H9 (cell line): ENCODE measurements around the gene ZRANB1. TPM values are rescaled to one million over a fixed set of nuclear protein-coding genes. Genes with fewer than 3 reads are reported as not detected.

Experiments
- DNase-seq: peaks from one replicate; pipeline ENCODE4 v3.0.0-alpha.2; 2017
- H2AFZ ChIP-seq: one replicate; pipeline ENCODE4 v1.6.1; 2013; ENCODE audit warnings: mild to moderate bottlenecking, low read length, control low read depth, moderate library complexity
- H2AK5ac ChIP-seq: 2 replicates; pipeline ENCODE4 v1.6.1; 2013; ENCODE audit warnings: low read length, control low read depth, mixed read lengths; ENCODE audit not compliant: insufficient read length
- H2BK120ac ChIP-seq: one replicate; pipeline ENCODE4 v1.6.1; 2013; ENCODE audit warnings: low read depth, mild to moderate bottlenecking, low read length, control low read depth, inconsistent platforms; ENCODE audit not compliant: poor library complexity, severe bottlenecking
- H2BK12ac ChIP-seq: 2 replicates; pipeline ENCODE4 v1.6.1; 2013; ENCODE audit warnings: low read length, control low read depth, mixed read lengths, low read depth; ENCODE audit not compliant: insufficient read length
- H2BK15ac ChIP-seq: 2 replicates; pipeline ENCODE4 v1.6.1; 2013; ENCODE audit warnings: low read depth, low read length, control low read depth
- H2BK20ac ChIP-seq: one replicate; pipeline ENCODE4 v1.6.1; 2013; ENCODE audit warnings: low read depth, mild to moderate bottlenecking, low read length, control low read depth, inconsistent platforms; ENCODE audit not compliant: poor library complexity, severe bottlenecking
- H2BK5ac ChIP-seq: 2 replicates; pipeline ENCODE4 v1.6.1; 2013; ENCODE audit warnings: low read length, control low read depth, mixed read lengths; ENCODE audit not compliant: insufficient read length
- H3K14ac ChIP-seq: 2 replicates; pipeline ENCODE4 v1.6.1; 2013; ENCODE audit warnings: low read length, control low read depth; ENCODE audit not compliant: insufficient read depth
- H3K18ac ChIP-seq: 2 replicates; pipeline ENCODE4 v1.6.1; 2013; ENCODE audit warnings: low read depth, mild to moderate bottlenecking, mixed read lengths, low read length, control low read depth; ENCODE audit not compliant: insufficient read length
- H3K23ac ChIP-seq: 2 replicates; pipeline ENCODE4 v1.6.1; 2013; ENCODE audit warnings: low read length, control low read depth, mixed read lengths, low read depth; ENCODE audit not compliant: insufficient read length
- H3K23me2 ChIP-seq: 2 replicates; pipeline ENCODE4 v1.6.1; 2013; ENCODE audit warnings: low read depth, mild to moderate bottlenecking, mixed read lengths, low read length, control low read depth; ENCODE audit not compliant: insufficient read length, poor library complexity, severe bottlenecking
- H3K27ac ChIP-seq: 2 replicates; pipeline ENCODE4 v1.5.1; 2013; ENCODE audit warnings: low read length, control low read depth, mixed read lengths, low read depth; ENCODE audit not compliant: insufficient read length
- H3K27me3 ChIP-seq: 2 replicates; pipeline ENCODE4 v1.6.1; 2013; ENCODE audit warnings: low read length, control low read depth, inconsistent platforms; ENCODE audit not compliant: insufficient read depth
- H3K4ac ChIP-seq: 2 replicates; pipeline ENCODE4 v1.6.1; 2013; ENCODE audit warnings: low read depth, mild to moderate bottlenecking, control low read depth, inconsistent platforms, low read length, moderate library complexity
- H3K4me1 ChIP-seq: 2 replicates; pipeline ENCODE4 v1.6.1; 2013; ENCODE audit warnings: low read length, control low read depth, inconsistent platforms; ENCODE audit not compliant: insufficient read depth
- H3K4me2 ChIP-seq: 2 replicates; pipeline ENCODE4 v1.6.1; 2013; ENCODE audit warnings: low read length, control low read depth, mixed read lengths; ENCODE audit not compliant: insufficient read length, insufficient read depth
- H3K56ac ChIP-seq: 2 replicates; pipeline ENCODE4 v1.6.1; 2013; ENCODE audit warnings: low read depth, mild to moderate bottlenecking, mixed read lengths, low read length, control low read depth; ENCODE audit not compliant: insufficient read length
- H3K79me1 ChIP-seq: 2 replicates; pipeline ENCODE4 v1.6.1; 2013; ENCODE audit warnings: low read depth, mild to moderate bottlenecking, moderate library complexity, low read length, control low read depth, inconsistent platforms; ENCODE audit not compliant: insufficient read depth, poor library complexity, severe bottlenecking
- H3K79me2 ChIP-seq: 2 replicates; pipeline ENCODE4 v1.6.1; 2013; ENCODE audit warnings: low read length, control low read depth, inconsistent platforms; ENCODE audit not compliant: insufficient read depth
- H3K9ac ChIP-seq: 2 replicates; pipeline ENCODE4 v1.6.1; 2013; ENCODE audit warnings: low read length, control low read depth, mixed read lengths; ENCODE audit not compliant: insufficient read length; ENCODE audit errors: extremely low read depth
- H3K9me3 ChIP-seq: one replicate; pipeline ENCODE4 v1.6.1; 2013; ENCODE audit warnings: low read depth, low read length, inconsistent platforms; ENCODE audit not compliant: control insufficient read depth
- H3T11ph ChIP-seq: one replicate; pipeline ENCODE4 v1.6.1; 2013; ENCODE audit warnings: mild to moderate bottlenecking, low read length, control low read depth, inconsistent platforms
- H4K20me1 ChIP-seq: one replicate; pipeline ENCODE4 v1.6.1; 2013; ENCODE audit not compliant: control insufficient read depth, insufficient read length, insufficient read depth
- H4K5ac ChIP-seq: 2 replicates; pipeline ENCODE4 v1.6.1; 2013; ENCODE audit warnings: low read depth, mild to moderate bottlenecking, mixed read lengths, low read length, control low read depth; ENCODE audit not compliant: insufficient read length
- H4K8ac ChIP-seq: replicated peaks from 2 replicates; pipeline ENCODE4 v1.6.1; 2013; ENCODE audit warnings: low read length, control low read depth, mixed read lengths, low read depth; ENCODE audit not compliant: insufficient read length
- H4K91ac ChIP-seq: 2 replicates; pipeline ENCODE4 v1.6.1; 2013; ENCODE audit warnings: low read depth, mild to moderate bottlenecking, moderate library complexity, mixed read lengths, low read length, control low read depth; ENCODE audit not compliant: insufficient read length
- H3K27ac Mint-ChIP-seq, 3 experiments: 2 replicates in 2 of 3; 3 replicates in 1 of 3; pipeline ENCODE4 v1.8.0; 2020 to 2021; ENCODE audit warnings: mixed read lengths in 3 of 3, mild to moderate bottlenecking in 1 of 3, moderate library complexity in 1 of 3
- H3K27me3 Mint-ChIP-seq: 2 replicates; pipeline ENCODE4 v1.8.0; 2021; ENCODE audit warnings: low read depth, mild to moderate bottlenecking, moderate library complexity, mixed read lengths
- H3K36me3 Mint-ChIP-seq, 3 experiments: 2 replicates in 2 of 3; 3 replicates in 1 of 3; pipeline ENCODE4 v1.8.0; 2020 to 2021; ENCODE audit warnings: low read depth in 3 of 3, mixed read lengths in 3 of 3; ENCODE audit not compliant: insufficient read depth in 1 of 3
- H3K4me1 Mint-ChIP-seq, 2 experiments: 2 replicates each; pipeline ENCODE4 v1.8.0; 2020; ENCODE audit warnings: mixed read lengths in 2 of 2
- H3K4me3 Mint-ChIP-seq, 2 experiments: 2 replicates in 1 of 2; 3 replicates in 1 of 2; pipeline ENCODE4 v1.8.0; 2020 to 2021; ENCODE audit warnings: mild to moderate bottlenecking in 2 of 2, mixed read lengths in 2 of 2, moderate library complexity in 1 of 2
- H3K9me3 Mint-ChIP-seq, 2 experiments: 2 replicates in 1 of 2; 3 replicates in 1 of 2; pipeline ENCODE4 v1.8.0; 2020; ENCODE audit warnings: mild to moderate bottlenecking in 2 of 2, mixed read lengths in 2 of 2, moderate library complexity in 1 of 2
- CTCF ChIP-seq: fragments of 200-600 bp; sonication (generic); conservative IDR thresholded peaks from 3 replicates; pipeline ENCODE4 v1.8.0; 2021; ENCODE audit warnings: antibody characterized with exemption, mild to moderate bottlenecking
- WGBS: extraction: QIAGEN DNeasy Blood & Tissue Kit; methylation state at CpG from one replicate; pipeline ENCODE4 v1.1.7; 2013; ENCODE audit warnings: missing lambda C conversion rate, low lambda C conversion rate, mixed read lengths; ENCODE audit not compliant: insufficient read length; ENCODE audit errors: extremely low coverage; 5-methylcytosine and 5-hydroxymethylcytosine counted together
- total RNA-seq: library from RNA; stranded (reverse); gene quantifications from 2 replicates; pipeline ENCODE4 v1.2.1, GENCODE V29; 2021

Gene ZRANB1
- total RNA-seq, 1 experiment from 2014 or later = 17.4 TPM

- Histone ChIP-seq H3K27me3 (no peaks in the 10 kb centered on the region), H2AK5ac (no peak overlapping the region), H3T11ph (no peak overlapping the region), H3K23ac (no peak overlapping the region), H3K56ac (no peak overlapping the region), H4K91ac (no peak overlapping the region), H2BK120ac (no peak overlapping the region), H2BK5ac (no peak overlapping the region), H3K9me3 (no peaks in the 10 kb centered on the region), H2BK12ac (no peak overlapping the region), H3K4ac (no peak overlapping the region), H3K27ac (no peak overlapping the region), H3K4me2 (no peak overlapping the region), H4K8ac (no peak overlapping the region), H4K20me1 (no peaks in the 10 kb centered on the region), H3K14ac (no peak overlapping the region), H3K18ac (no peak overlapping the region), H3K79me1 (peaks cover 2% of the 10 kb centered on the region), H4K5ac (no peak overlapping the region), H3K9ac (no peak overlapping the region), H2BK20ac (no peak overlapping the region), H3K79me2 (0 out of 2 replicates have a peak, but pooled peaks cover 2% of the 10 kb centered on the region), H2BK15ac (no peak overlapping the region), H3K4me1 (no peaks in the 10 kb centered on the region), H3K23me2 (peaks cover 2% of the 10 kb centered on the region), H2AFZ (no peak overlapping the region)
- Mint-ChIP-seq H3K4me3 (no peak overlapping the region), H3K27ac (no peak overlapping the region), H3K36me3 (peaks cover 5 to 51% (median 49%) of the 10 kb centered on the region in 3 experiments; a peak in 6 of 7 replicates), H3K27me3 (no peaks in the 10 kb centered on the region), H3K9me3 (no peaks in the 10 kb centered on the region), H3K4me1 (peaks cover 0 to 4% of the 10 kb centered on the region in 2 experiments; a peak in 2 of 4 replicates)
- no peak for TF ChIP-seq CTCF
- no peak for DNase-seq
- WGBS = no CpG with 5 or more reads among the region's 5 CpGs
These were observed 36.4 kb downstream of the ZRANB1 start for GRCh38 chr10:124978376-124978725.
